Large intestine (tissue), 3 donors: Measurements from ENCODE around the gene ZNF839. TPM values are rescaled to one million over a fixed set of nuclear protein-coding genes. Genes with fewer than 3 reads are reported as not detected.
A peak's percentile ranks its signal among the peaks of the same experiment; 100 is the strongest.
"Not testable (repeated sequence)": the region's sequence is repeated elsewhere in the genome, so short reads cannot be mapped to it uniquely, and the experiment has no call there.

Source experiments
- DNase-seq, 2 donors: peaks; one replicate each; pipeline versions ENCODE4 v3.0.0 to v3.0.0-alpha.2; 2013
- H3K27ac ChIP-seq: one replicate; pipeline ENCODE4 v1.5.1; 2013; ENCODE audit warnings: low read length
- H3K27me3 ChIP-seq: 2 replicates; pipeline ENCODE4 v1.6.1; 2013; ENCODE audit warnings: low read length; ENCODE audit not compliant: control insufficient read depth, insufficient read depth
- H3K36me3 ChIP-seq: 2 replicates; pipeline ENCODE4 v1.6.1; 2013; ENCODE audit warnings: low read length; ENCODE audit not compliant: control insufficient read depth, insufficient read depth
- H3K4me1 ChIP-seq: one replicate; pipeline ENCODE4 v1.6.1; 2013; ENCODE audit warnings: low read length; ENCODE audit not compliant: control insufficient read depth, insufficient read depth
- H3K4me3 ChIP-seq: one replicate; pipeline ENCODE4 v1.5.1; 2013; ENCODE audit warnings: low read length
- H3K9me3 ChIP-seq: one replicate; pipeline ENCODE4 v1.6.1; 2013; ENCODE audit warnings: mild to moderate bottlenecking, low read depth, low read length, moderate library complexity; ENCODE audit not compliant: control insufficient read depth
- WGBS: methylation state at CpG from one replicate; pipeline ENCODE4 v1.1.5; 2013; ENCODE audit warnings: low lambda C conversion rate; ENCODE audit not compliant: insufficient coverage; 5-methylcytosine and 5-hydroxymethylcytosine counted together
- polyA plus RNA-seq: library from polyadenylated mRNA; unstranded; fragments of 120-200 nt; gene quantifications from one replicate; pipeline ENCODE4 v1.2.1, GENCODE V29; 2013

The ZNF839 gene
- polyA plus RNA-seq, 1 donor: 18.4 TPM

GRCh38 chr14:102283631-102284129, 35.9 kb upstream of the ZNF839 start:
- Histone ChIP-seq H3K4me3 (no peak overlapping the region), H3K27me3 (no peaks in the 10 kb centered on the region), H3K9me3 (no peaks in the 10 kb centered on the region), H3K4me1 (no peaks in the 10 kb centered on the region), H3K27ac (no peak overlapping the region), H3K36me3 (peaks cover 19% of the 10 kb centered on the region)
- WGBS: no CpG with 5 or more reads among the region's 2 CpGs
- DNase-seq: no peak

- Histone ChIP-seq H3K36me3 (peaks cover 13% of the 10 kb centered on the region), H3K4me1 (no peaks in the 10 kb centered on the region), H3K27ac (no peak overlapping the region), H3K27me3 (no peaks in the 10 kb centered on the region), H3K4me3 (no peak overlapping the region), H3K9me3 (no peaks in the 10 kb centered on the region)
- WGBS: no CpG with 5 or more reads among the region's 2 CpGs
- no peak for DNase-seq
Measured at GRCh38 chr14:102285106-102285505, 34.4 kb upstream of the ZNF839 start.

- H3K27ac ChIP-seq: no peak overlapping the region
- no CpG with 5 or more reads among the region's 2 CpGs for WGBS
- peaks cover 5% of the 10 kb centered on the region for H3K4me1 ChIP-seq
- no peak for DNase-seq
- no peaks in the 10 kb centered on the region for H3K9me3 ChIP-seq
- no peaks in the 10 kb centered on the region for H3K27me3 ChIP-seq
- no peak overlapping the region for H3K4me3 ChIP-seq
- H3K36me3 ChIP-seq: no peaks in the 10 kb centered on the region
Measured at GRCh38 chr14:102288139-102288538, 31.4 kb upstream of the ZNF839 start.

GRCh38 chr14:102292441-102292840, 27.1 kb upstream of the ZNF839 start:
- Histone ChIP-seq H3K9me3 (peaks cover 4% of the 10 kb centered on the region), H3K36me3 (no peaks in the 10 kb centered on the region), H3K4me1 (peaks cover 5% of the 10 kb centered on the region), H3K27ac (peak overlapping the region; percentile 87), H3K27me3 (no peaks in the 10 kb centered on the region), H3K4me3 (no peak overlapping the region)
- no CpG with 5 or more reads among the region's 1 CpG for WGBS
- peak; percentile 73 to 86 for DNase-seq

- H3K27me3 ChIP-seq: no peaks in the 10 kb centered on the region
- WGBS: no CpG with 5 or more reads among the region's 6 CpGs
- peak in 1 of 2 donors; percentile 52 for DNase-seq
- peaks cover 5% of the 10 kb centered on the region for H3K4me1 ChIP-seq
- peaks cover 8% of the 10 kb centered on the region for H3K9me3 ChIP-seq
- no peaks in the 10 kb centered on the region for H3K36me3 ChIP-seq
- H3K27ac ChIP-seq: no peak overlapping the region
- no peak overlapping the region for H3K4me3 ChIP-seq
Measured at GRCh38 chr14:102293781-102294180, 25.8 kb upstream of the ZNF839 start.

- WGBS: 100% methylated on average over 2 of the region's 3 CpGs
- Histone ChIP-seq H3K27me3 (no peaks in the 10 kb centered on the region), H3K9me3 (peaks cover 8% of the 10 kb centered on the region), H3K27ac (no peak overlapping the region), H3K4me3 (no peak overlapping the region), H3K36me3 (no peaks in the 10 kb centered on the region), H3K4me1 (peaks cover 5% of the 10 kb centered on the region)
- DNase-seq: no peak
Measured at GRCh38 chr14:102295270-102295669, 24.3 kb upstream of the ZNF839 start.

GRCh38 chr14:102297436-102298170, 21.9 kb upstream of the ZNF839 start:
- no CpG with 5 or more reads among the region's 33 CpGs for WGBS
- no peak overlapping the region for H3K27ac ChIP-seq
- no peak for DNase-seq
- H3K27me3 ChIP-seq: no peaks in the 10 kb centered on the region
- H3K4me1 ChIP-seq: peaks cover 5% of the 10 kb centered on the region
- peaks cover 8% of the 10 kb centered on the region for H3K9me3 ChIP-seq
- no peaks in the 10 kb centered on the region for H3K36me3 ChIP-seq
- H3K4me3 ChIP-seq: no peak overlapping the region

- H3K4me3 ChIP-seq, H3K9me3 ChIP-seq, H3K27ac ChIP-seq, DNase-seq, H3K4me1 ChIP-seq, H3K27me3 ChIP-seq, H3K36me3 ChIP-seq: not testable (repeated sequence)
- WGBS: no CpG with 5 or more reads among the region's 12 CpGs
Measured at GRCh38 chr14:102298303-102299070, 21.1 kb upstream of the ZNF839 start.

- no peaks in the 10 kb centered on the region for H3K27me3 ChIP-seq
- H3K36me3 ChIP-seq: no peaks in the 10 kb centered on the region
- H3K4me3 ChIP-seq: no peak overlapping the region
- no peaks in the 10 kb centered on the region for H3K4me1 ChIP-seq
- WGBS: 80% methylated on average over 2 of the region's 3 CpGs
- H3K27ac ChIP-seq: no peak overlapping the region
- H3K9me3 ChIP-seq: no peaks in the 10 kb centered on the region
- no peak for DNase-seq
Measured at GRCh38 chr14:102303664-102304063, 15.9 kb upstream of the ZNF839 start.

- Histone ChIP-seq H3K4me3 (peak within 1 kb of the TSS; percentile 82), H3K27me3 (no peaks in the 10 kb centered on the region), H3K36me3 (no peaks in the 10 kb centered on the region), H3K27ac (peak within 1 kb of the TSS; percentile 52), H3K4me1 (no peaks in the 10 kb centered on the region), H3K9me3 (no peaks in the 10 kb centered on the region)
- WGBS: no CpG with 5 or more reads among the region's 53 CpGs
- DNase-seq: peak; percentile 99
Measured at GRCh38 chr14:102304611-102305506, 14.7 kb upstream of the ZNF839 start, which contains the start of gene MOK. Gene MOK, minus strand, starts transcription at chr14:102305164. Its CDS starts 196 bp downstream, at chr14:102304968.
